Measurements from ENCODE around the gene DSTYK. TPM values are rescaled to one million over a fixed set of nuclear protein-coding genes. Genes with fewer than 3 reads are reported as not detected.

DSTYK gene
- total RNA-seq, 2 donors from 2014 or later, result 9.8 to 10.7 TPM

- Mint-ChIP-seq H3K27ac (no peak overlapping the region), H3K36me3 (ENCODE audit: insufficient read depth in 2 of 2) (peaks cover 0 to 5% of the 10 kb centered on the region in 2 donors), H3K27me3 (ENCODE audit: low read depth) (no peaks in the 10 kb centered on the region), H3K4me1 (ENCODE audit: low read depth) (peaks cover 12% of the 10 kb centered on the region), H3K4me3 (no peak overlapping the region), H3K9me3 (no peaks in the 10 kb centered on the region)
- DNase-seq (no peak), ATAC-seq (replicated peaks in 1 of 2) (no peak)
Measured at GRCh38 chr1:205144751-205145150, 66.8 kb downstream of the DSTYK start.

GRCh38 chr1:205144046-205144720 is 67.3 kb downstream of the DSTYK start:
- no peak overlapping the region for H3K4me3 Mint-ChIP-seq
- no peaks in the 10 kb centered on the region for H3K27me3 Mint-ChIP-seq (ENCODE audit: low read depth)
- DNase-seq (no peak), ATAC-seq (replicated peaks in 1 of 2) (no peak)
- no peaks in the 10 kb centered on the region for H3K36me3 Mint-ChIP-seq (ENCODE audit: insufficient read depth in 2 of 2)
- H3K4me1 Mint-ChIP-seq (ENCODE audit: low read depth), result peaks cover 12% of the 10 kb centered on the region
- no peak overlapping the region for H3K27ac Mint-ChIP-seq
- no peaks in the 10 kb centered on the region for H3K9me3 Mint-ChIP-seq

GRCh38 chr1:205142102-205142469 is 69.4 kb downstream of the DSTYK start:
- DNase-seq, result no peak
- no peaks in the 10 kb centered on the region for H3K27me3 Mint-ChIP-seq (ENCODE audit: low read depth)
- H3K27ac Mint-ChIP-seq, result no peak overlapping the region
- H3K4me1 Mint-ChIP-seq (ENCODE audit: low read depth), result peaks cover 12% of the 10 kb centered on the region
- H3K9me3 Mint-ChIP-seq, result no peaks in the 10 kb centered on the region
- H3K4me3 Mint-ChIP-seq, result no peak overlapping the region
- H3K36me3 Mint-ChIP-seq (ENCODE audit: insufficient read depth in 2 of 2), result no peaks in the 10 kb centered on the region
- ATAC-seq (replicated peaks in 1 of 2), result peak; percentile 15 to 16

- no peaks in the 10 kb centered on the region for H3K27me3 Mint-ChIP-seq (ENCODE audit: low read depth)
- peak overlapping the region in 1 of 2 donors; percentile 11 for H3K4me3 Mint-ChIP-seq
- H3K4me1 Mint-ChIP-seq (ENCODE audit: low read depth), result peaks cover 12% of the 10 kb centered on the region
- no peaks in the 10 kb centered on the region for H3K36me3 Mint-ChIP-seq (ENCODE audit: insufficient read depth in 2 of 2)
- ATAC-seq (replicated peaks in 1 of 2) (peak; percentile 79 to 86), DNase-seq (peak; percentile 69 to 74)
- H3K9me3 Mint-ChIP-seq, result no peaks in the 10 kb centered on the region
- no peak overlapping the region for H3K27ac Mint-ChIP-seq
Measured at GRCh38 chr1:205141236-205142101, 70.0 kb downstream of the DSTYK start.

- Mint-ChIP-seq H3K36me3 (ENCODE audit: insufficient read depth in 2 of 2) (no peaks in the 10 kb centered on the region), H3K27ac (no peak overlapping the region), H3K4me1 (ENCODE audit: low read depth) (peaks cover 12% of the 10 kb centered on the region), H3K9me3 (no peaks in the 10 kb centered on the region), H3K27me3 (ENCODE audit: low read depth) (no peaks in the 10 kb centered on the region), H3K4me3 (no peak overlapping the region)
- DNase-seq (no peak), ATAC-seq (replicated peaks in 1 of 2) (no peak)
Measured at GRCh38 chr1:205140113-205140512, 71.4 kb downstream of the DSTYK start.

GRCh38 chr1:205137901-205138300 is 73.6 kb downstream of the DSTYK start:
- H3K27ac Mint-ChIP-seq, result no peak overlapping the region
- DNase-seq, result no peak
- H3K4me1 Mint-ChIP-seq (ENCODE audit: low read depth), result peaks cover 12% of the 10 kb centered on the region
- no peaks in the 10 kb centered on the region for H3K36me3 Mint-ChIP-seq (ENCODE audit: insufficient read depth in 2 of 2)
- H3K9me3 Mint-ChIP-seq, result no peaks in the 10 kb centered on the region
- ATAC-seq (replicated peaks in 1 of 2), result no peak
- no peak overlapping the region for H3K4me3 Mint-ChIP-seq
- H3K27me3 Mint-ChIP-seq (ENCODE audit: low read depth), result no peaks in the 10 kb centered on the region

- H3K27ac Mint-ChIP-seq, result no peak overlapping the region
- no peaks in the 10 kb centered on the region for H3K4me1 Mint-ChIP-seq (ENCODE audit: low read depth)
- ATAC-seq (replicated peaks in 1 of 2) (no peak), DNase-seq (no peak)
- no peak overlapping the region for H3K4me3 Mint-ChIP-seq
- no peaks in the 10 kb centered on the region for H3K36me3 Mint-ChIP-seq (ENCODE audit: insufficient read depth in 2 of 2)
- H3K27me3 Mint-ChIP-seq (ENCODE audit: low read depth), result no peaks in the 10 kb centered on the region
- no peaks in the 10 kb centered on the region for H3K9me3 Mint-ChIP-seq
Measured at GRCh38 chr1:205133287-205133686, 78.2 kb downstream of the DSTYK start.

GRCh38 chr1:205129447-205130029 is 82.0 kb downstream of the DSTYK start:
- Mint-ChIP-seq H3K4me3 (no peak overlapping the region), H3K4me1 (ENCODE audit: low read depth) (no peaks in the 10 kb centered on the region), H3K36me3 (ENCODE audit: insufficient read depth in 2 of 2) (no peaks in the 10 kb centered on the region), H3K27ac (no peak overlapping the region), H3K9me3 (no peaks in the 10 kb centered on the region), H3K27me3 (ENCODE audit: low read depth) (no peaks in the 10 kb centered on the region)
- DNase-seq (no peak), ATAC-seq (replicated peaks in 1 of 2) (no peak)

GRCh38 chr1:205128050-205128449 is 83.5 kb downstream of the DSTYK start:
- Mint-ChIP-seq H3K27ac (no peak overlapping the region), H3K4me1 (ENCODE audit: low read depth) (peaks cover 4% of the 10 kb centered on the region)

GRCh38 chr1:205127646-205128045 is 83.9 kb downstream of the DSTYK start:
- Mint-ChIP-seq H3K36me3 (ENCODE audit: insufficient read depth in 2 of 2) (no peaks in the 10 kb centered on the region), H3K9me3 (no peaks in the 10 kb centered on the region), H3K27me3 (ENCODE audit: low read depth) (no peaks in the 10 kb centered on the region), H3K4me1 (ENCODE audit: low read depth) (peaks cover 5% of the 10 kb centered on the region), H3K27ac (no peak overlapping the region), H3K4me3 (no peak overlapping the region)
- ATAC-seq (replicated peaks in 1 of 2) (no peak), DNase-seq (no peak)

More at GRCh38 chr1:205128050-205128449, 83.5 kb downstream of the DSTYK start:
- no peak for ATAC-seq (replicated peaks in 1 of 2)
- H3K9me3 Mint-ChIP-seq, result no peaks in the 10 kb centered on the region
- DNase-seq, result no peak
- H3K36me3 Mint-ChIP-seq (ENCODE audit: insufficient read depth in 2 of 2), result no peaks in the 10 kb centered on the region
- no peaks in the 10 kb centered on the region for H3K27me3 Mint-ChIP-seq (ENCODE audit: low read depth)
- no peak overlapping the region for H3K4me3 Mint-ChIP-seq

GRCh38 chr1:205124726-205125125 is 86.8 kb downstream of the DSTYK start:
- Mint-ChIP-seq H3K27me3 (ENCODE audit: low read depth) (no peaks in the 10 kb centered on the region), H3K27ac (no peak overlapping the region), H3K36me3 (ENCODE audit: insufficient read depth in 2 of 2) (peaks cover 1% of the 10 kb centered on the region in 2 donors), H3K4me3 (no peak overlapping the region), H3K4me1 (ENCODE audit: low read depth) (peaks cover 18% of the 10 kb centered on the region), H3K9me3 (no peaks in the 10 kb centered on the region)
- DNase-seq (no peak), ATAC-seq (replicated peaks in 1 of 2) (no peak)

GRCh38 chr1:205122489-205122882 is 89.0 kb downstream of the DSTYK start:
- H3K27me3 Mint-ChIP-seq (ENCODE audit: low read depth), result no peaks in the 10 kb centered on the region
- peaks cover 35% of the 10 kb centered on the region for H3K4me1 Mint-ChIP-seq (ENCODE audit: low read depth)
- H3K36me3 Mint-ChIP-seq (ENCODE audit: insufficient read depth in 2 of 2), result peaks cover 1 to 10% of the 10 kb centered on the region in 2 donors
- H3K9me3 Mint-ChIP-seq, result no peaks in the 10 kb centered on the region
- no peak for DNase-seq
- peak overlapping the region; percentile 100 for H3K27ac Mint-ChIP-seq
- ATAC-seq (replicated peaks in 1 of 2), result peak in 1 of 2 donors; percentile 7
- peak overlapping the region; percentile 94 for H3K4me3 Mint-ChIP-seq
